ENCODE measurements around the gene FCN3.

- TF ChIP-seq MYC (IDR thresholded peaks at IDR 0.05; ENCODE audit: low read depth, low read length) (no peak), CTCF (IDR thresholded peaks at IDR 0.05; ENCODE audit: low read depth, low read length) (no peak), POLR2A (IDR thresholded peaks at IDR 0.05; ENCODE audit: extremely low read depth, insufficient read length) (no peak)
These were observed 6.4 kb upstream of the FCN3 start for GRCh38 chr1:27380766-27381733.
